K562 (cell line): Measurements from ENCODE around the gene TM9SF3. TPM values are rescaled to one million over a fixed set of nuclear protein-coding genes. Genes with fewer than 3 reads are reported as not detected.

Experiments
- CBFA2T2 ChIP-seq: fragments of 450-650 bp; conservative IDR thresholded peaks from 2 replicates; pipeline ENCODE4 v1.6.1; 2017; ENCODE audit warnings: mild to moderate bottlenecking
- MEIS2 ChIP-seq: fragments of 450-650 bp; IDR thresholded peaks from 2 replicates; pipeline ENCODE4 v1.6.1; 2014; ENCODE audit warnings: mild to moderate bottlenecking; ENCODE audit not compliant: partially characterized antibody
- STAT5A ChIP-seq: IDR thresholded peaks from 2 replicates; pipeline ENCODE4 v1.6.1; 2012; ENCODE audit warnings: low read length, inconsistent platforms, borderline replicate concordance
- ZNF24 ChIP-seq: fragments of 450-650 bp; IDR thresholded peaks from 2 replicates; pipeline ENCODE4 v1.6.1; 2016
- polyA plus RNA-seq, 8 experiments: library from polyadenylated mRNA; depleted of rRNA in 4 of 8; stranded (reverse) in 5 of 8; unstranded in 3 of 8; fragments of >200 nt; fragmentation: Nextera tagmentation in 2 of 8; fragmentation: Illumina TruSeq in 1 of 8; extraction: Ambion mirVana in 2 of 8; extraction: Trizol in 1 of 8; gene quantifications; 2 replicates each; pipeline versions ENCODE4 v1.2.1 to v1.2.3, GENCODE V29; 2011 to 2014; ENCODE audit warnings: inconsistent platforms in 1 of 8, missing spikeins in 1 of 8
- total RNA-seq, 7 experiments: library from RNA; depleted of rRNA in 6 of 7; stranded (reverse); fragments of >200 nt in 6 of 7; fragmentation: Illumina TruSeq in 2 of 7; extraction: Trizol in 2 of 7; gene quantifications; 2 replicates each; pipeline versions ENCODE4 v1.2.1 to v1.2.3, GENCODE V29; 2011 to 2021; ENCODE audit warnings: low replicate concordance in 1 of 7
- TF ChIP-seq, protein P1 (sequence below), 2 experiments: fragments of 450-650 bp in 1 of 2; sonication (generic) in 1 of 2; formaldehyde crosslinking in 1 of 2; IDR thresholded peaks in 1 of 2; conservative IDR thresholded peaks in 1 of 2; 2 replicates each; pipeline versions ENCODE4 v1.6.1 to v1.8.1; 2016 to 2023; ENCODE audit warnings: mild to moderate bottlenecking in 2 of 2, moderate library complexity in 2 of 2, inconsistent platforms in 1 of 2, missing genetic modification reagents in 1 of 2
- TF ChIP-seq, protein P2 (sequence below): sonication (generic); formaldehyde crosslinking; IDR thresholded peaks from 2 replicates; pipeline ENCODE4 v1.8.1; 2023; ENCODE audit warnings: mild to moderate bottlenecking, missing genetic modification reagents
- TF ChIP-seq, protein P3 (sequence below): fragments of 250-450 bp; sonication (Bioruptor Pico); IDR thresholded peaks from 2 replicates; pipeline ENCODE4 v1.8.0; 2021; ENCODE audit warnings: mild to moderate bottlenecking, moderate library complexity

Gene TM9SF3
- total and polyA plus RNA-seq, 9 of the 15 experiments (the other 6 are each of a cell fraction or from before 2014, with no cell fraction given), result 16.1 to 63.1 (median 34.9) TPM

DNA sequence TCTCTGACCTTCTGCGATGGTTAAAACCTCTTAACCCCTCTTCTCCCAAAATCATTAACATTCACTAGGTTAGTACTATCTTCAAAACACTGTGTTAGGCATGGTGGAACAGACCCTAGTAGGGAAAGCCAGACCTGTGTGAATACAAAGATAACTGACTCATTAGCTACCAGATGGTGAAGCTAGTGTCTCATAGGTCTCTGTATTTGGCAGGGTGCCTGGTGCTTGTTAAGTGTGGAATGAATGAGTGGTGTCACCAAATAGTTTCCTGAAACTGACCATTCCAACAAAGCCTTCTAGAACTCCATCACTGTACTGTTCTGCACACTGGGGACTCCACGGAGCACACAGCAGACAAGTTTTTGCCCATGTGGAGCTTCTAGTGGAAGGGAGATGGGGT lies 27.7 kb upstream of the TM9SF3 start (continued):
- TF ChIP-seq, protein P1, sequence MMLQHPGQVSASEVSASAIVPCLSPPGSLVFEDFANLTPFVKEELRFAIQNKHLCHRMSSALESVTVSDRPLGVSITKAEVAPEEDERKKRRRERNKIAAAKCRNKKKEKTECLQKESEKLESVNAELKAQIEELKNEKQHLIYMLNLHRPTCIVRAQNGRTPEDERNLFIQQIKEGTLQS (IDR thresholded peaks at IDR 0.05), result 0 out of 2 replicates have a peak, but pooled peaks have one; percentile 10
- TF ChIP-seq, protein P1 (CRISPR knock-in tag; conservative IDR thresholded peaks at IDR 0.05), result no peak
- TF ChIP-seq, protein P2, sequence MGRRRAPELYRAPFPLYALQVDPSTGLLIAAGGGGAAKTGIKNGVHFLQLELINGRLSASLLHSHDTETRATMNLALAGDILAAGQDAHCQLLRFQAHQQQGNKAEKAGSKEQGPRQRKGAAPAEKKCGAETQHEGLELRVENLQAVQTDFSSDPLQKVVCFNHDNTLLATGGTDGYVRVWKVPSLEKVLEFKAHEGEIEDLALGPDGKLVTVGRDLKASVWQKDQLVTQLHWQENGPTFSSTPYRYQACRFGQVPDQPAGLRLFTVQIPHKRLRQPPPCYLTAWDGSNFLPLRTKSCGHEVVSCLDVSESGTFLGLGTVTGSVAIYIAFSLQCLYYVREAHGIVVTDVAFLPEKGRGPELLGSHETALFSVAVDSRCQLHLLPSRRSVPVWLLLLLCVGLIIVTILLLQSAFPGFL (CRISPR knock-in tag), result no peak
- 0 out of 2 replicates have a peak, but pooled peaks have one; percentile 19 for TF ChIP-seq ZNF24
- TF ChIP-seq CBFA2T2, result peak; percentile 81
- TF ChIP-seq STAT5A, result peak; percentile 40; the same call in 1 of the 2 replicates
- TF ChIP-seq, protein P3, sequence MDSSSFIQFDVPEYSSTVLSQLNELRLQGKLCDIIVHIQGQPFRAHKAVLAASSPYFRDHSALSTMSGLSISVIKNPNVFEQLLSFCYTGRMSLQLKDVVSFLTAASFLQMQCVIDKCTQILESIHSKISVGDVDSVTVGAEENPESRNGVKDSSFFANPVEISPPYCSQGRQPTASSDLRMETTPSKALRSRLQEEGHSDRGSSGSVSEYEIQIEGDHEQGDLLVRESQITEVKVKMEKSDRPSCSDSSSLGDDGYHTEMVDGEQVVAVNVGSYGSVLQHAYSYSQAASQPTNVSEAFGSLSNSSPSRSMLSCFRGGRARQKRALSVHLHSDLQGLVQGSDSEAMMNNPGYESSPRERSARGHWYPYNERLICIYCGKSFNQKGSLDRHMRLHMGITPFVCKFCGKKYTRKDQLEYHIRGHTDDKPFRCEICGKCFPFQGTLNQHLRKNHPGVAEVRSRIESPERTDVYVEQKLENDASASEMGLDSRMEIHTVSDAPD, result 0 out of 2 replicates have a peak, but pooled peaks have one; percentile 66
- TF ChIP-seq MEIS2, result peak; percentile 32
